WTC11 (cell line): ENCODE results near the gene JAZF1. TPM values are rescaled to one million over a fixed set of nuclear protein-coding genes. Genes with fewer than 3 reads are reported as not detected.
A peak's percentile ranks its signal among the peaks of the same experiment; 100 is the strongest.

Experiments
- ATAC-seq: fragments of 200-7000 bp; cut with Tn5 transposase; 2 replicates; pipeline ENCODE4 v1.10.0; 2021; ENCODE audit warnings: mild to moderate bottlenecking, moderate library complexity
- CTCF ChIA-PET: fragments of 300-600 bp; sonication (Branson Sonifier 250); formaldehyde crosslinking; loops from one replicate; lab custom pipeline; 2021; ENCODE audit warnings: antibody characterized with exemption; lab: Charles Lee
- POLR2A ChIA-PET: fragments of 350-600 bp; sonication (Branson Sonifier 250); formaldehyde crosslinking; loops from one replicate; lab custom pipeline; 2021; ENCODE audit warnings: antibody characterized with exemption; lab: Charles Lee
- DNase-seq: peaks from one replicate; pipeline ENCODE4 v3.0.0; 2021; ENCODE audit warnings: low spot score
- H3K27ac Mint-ChIP-seq: 2 replicates; pipeline ENCODE4 v1.8.0; 2021; ENCODE audit warnings: mixed read lengths
- H3K27me3 Mint-ChIP-seq: 2 replicates; pipeline ENCODE4 v1.8.0; 2021; ENCODE audit warnings: low read depth, mild to moderate bottlenecking, moderate library complexity, mixed read lengths
- H3K36me3 Mint-ChIP-seq: 2 replicates; pipeline ENCODE4 v1.8.0; 2021; ENCODE audit warnings: mixed read lengths
- H3K4me1 Mint-ChIP-seq: 2 replicates; pipeline ENCODE4 v1.8.0; 2022; ENCODE audit warnings: mixed read lengths
- H3K4me3 Mint-ChIP-seq: 2 replicates; pipeline ENCODE4 v1.8.0; 2021; ENCODE audit warnings: mild to moderate bottlenecking, moderate library complexity, mixed read lengths
- H3K9me3 Mint-ChIP-seq: 2 replicates; pipeline ENCODE4 v1.8.0; 2021; ENCODE audit warnings: mixed read lengths
- CBFB ChIP-seq: sonication (generic); formaldehyde crosslinking; IDR thresholded peaks from 2 replicates; pipeline ENCODE4 v1.8.1; 2022; ENCODE audit warnings: mild to moderate bottlenecking, low read depth, missing genetic modification reagents
- CREM ChIP-seq: sonication (generic); formaldehyde crosslinking; IDR thresholded peaks from 2 replicates; pipeline ENCODE4 v1.8.1; 2022; ENCODE audit warnings: mild to moderate bottlenecking, missing genetic modification reagents, moderate library complexity
- FOXK1 ChIP-seq: sonication (generic); formaldehyde crosslinking; IDR thresholded peaks from 2 replicates; pipeline ENCODE4 v1.8.0; 2022; ENCODE audit warnings: mild to moderate bottlenecking, moderate library complexity, missing genetic modification reagents
- FOXP1 ChIP-seq: sonication (generic); formaldehyde crosslinking; IDR thresholded peaks from 2 replicates; pipeline ENCODE4 v1.8.0; 2022; ENCODE audit warnings: missing genetic modification reagents, mild to moderate bottlenecking, moderate library complexity, borderline replicate concordance
- GRHL2 ChIP-seq: fragments of 250-450 bp; sonication (Bioruptor Pico); IDR thresholded peaks from 2 replicates; pipeline ENCODE4 v1.8.0; 2022; ENCODE audit warnings: mild to moderate bottlenecking, moderate library complexity; ENCODE audit not compliant: insufficient replicate concordance, severe bottlenecking
- GTF2I ChIP-seq: fragments of 250-450 bp; sonication (Bioruptor Pico); conservative IDR thresholded peaks from 2 replicates; pipeline ENCODE4 v1.4.0; 2021; ENCODE audit warnings: mild to moderate bottlenecking
- NFATC4 ChIP-seq: fragments of 250-450 bp; sonication (Bioruptor Pico); IDR thresholded peaks from 2 replicates; pipeline ENCODE4 v1.9.0; 2021; ENCODE audit warnings: mild to moderate bottlenecking
- PRRX2 ChIP-seq: fragments of 250-450 bp; sonication (Bioruptor Pico); IDR thresholded peaks from 2 replicates; pipeline ENCODE4 v1.8.0; 2021; ENCODE audit warnings: mild to moderate bottlenecking
- RORB ChIP-seq: fragments of 250-450 bp; sonication (Bioruptor Pico); IDR thresholded peaks from 2 replicates; pipeline ENCODE4 v1.9.0; 2021; ENCODE audit warnings: mild to moderate bottlenecking
- TEAD1 ChIP-seq: sonication (generic); formaldehyde crosslinking; IDR thresholded peaks from 2 replicates; pipeline ENCODE4 v1.8.0; 2022; ENCODE audit warnings: mild to moderate bottlenecking, missing genetic modification reagents
- TEAD4 ChIP-seq: sonication (generic); formaldehyde crosslinking; IDR thresholded peaks from 2 replicates; pipeline ENCODE4 v1.8.0; 2022; ENCODE audit warnings: mild to moderate bottlenecking, missing genetic modification reagents
- TP53 ChIP-seq: sonication (generic); formaldehyde crosslinking; IDR thresholded peaks from 2 replicates; pipeline ENCODE4 v1.8.1; 2023; ENCODE audit warnings: mild to moderate bottlenecking, missing genetic modification reagents
- ZNF121 ChIP-seq: sonication (generic); formaldehyde crosslinking; IDR thresholded peaks from 2 replicates; pipeline ENCODE4 v1.8.0; 2023; ENCODE audit warnings: missing genetic modification reagents
- total RNA-seq: library from RNA; stranded (reverse); gene quantifications from 3 replicates; pipeline ENCODE4 v1.2.3, GENCODE V29; 2021
- TF ChIP-seq, protein P1 (sequence below): sonication (generic); formaldehyde crosslinking; IDR thresholded peaks from 2 replicates; pipeline ENCODE4 v1.8.1; 2023; ENCODE audit warnings: mild to moderate bottlenecking, missing genetic modification reagents
- TF ChIP-seq, protein P2 (sequence below): sonication (generic); formaldehyde crosslinking; IDR thresholded peaks from 2 replicates; pipeline ENCODE4 v1.8.1; 2023; ENCODE audit warnings: mild to moderate bottlenecking, missing genetic modification reagents, moderate library complexity
- TF ChIP-seq, protein P3 (sequence below): sonication (generic); formaldehyde crosslinking; IDR thresholded peaks from 2 replicates; pipeline ENCODE4 v1.8.1; 2023; ENCODE audit warnings: mild to moderate bottlenecking, missing genetic modification reagents, moderate library complexity
- TF ChIP-seq, protein P4 (sequence below): sonication (generic); formaldehyde crosslinking; IDR thresholded peaks from 2 replicates; pipeline ENCODE4 v1.8.0; 2022; ENCODE audit warnings: mild to moderate bottlenecking, missing genetic modification reagents
- TF ChIP-seq, protein P5 (sequence below): sonication (generic); formaldehyde crosslinking; IDR thresholded peaks from 2 replicates; pipeline ENCODE4 v1.8.0; 2022; ENCODE audit warnings: mild to moderate bottlenecking, missing genetic modification reagents
- TF ChIP-seq, protein P6 (sequence below): fragments of 250-450 bp; sonication (Bioruptor Pico); IDR thresholded peaks from 2 replicates; pipeline ENCODE4 v1.9.0; 2021; ENCODE audit warnings: moderate library complexity, mild to moderate bottlenecking, inconsistent platforms, borderline replicate concordance

JAZF1 gene
- total RNA-seq, 1 experiment from 2014 or later, result 19.0 TPM

DNA sequence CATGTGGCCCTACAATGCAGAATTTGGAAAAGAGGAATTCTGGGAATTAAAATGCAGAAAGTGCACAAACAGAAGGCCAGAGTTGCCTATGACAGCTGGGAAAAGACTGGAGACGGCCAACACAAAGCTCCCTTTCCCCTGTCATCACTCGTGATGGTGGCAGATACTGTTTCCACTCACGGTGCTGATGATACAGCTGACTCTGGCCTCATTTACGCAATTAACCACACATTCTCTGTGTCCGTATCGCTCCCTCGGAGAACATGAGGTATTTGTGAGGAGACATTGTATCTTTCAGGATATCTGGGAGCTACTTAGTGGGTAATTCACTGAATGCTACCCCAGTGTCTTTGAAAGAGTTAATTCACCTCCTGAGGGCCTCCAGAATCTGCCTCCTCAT lies 267.8 kb downstream of the JAZF1 start (continued):
- TF ChIP-seq TP53 (CRISPR knock-in tag), result no peak

DNA sequence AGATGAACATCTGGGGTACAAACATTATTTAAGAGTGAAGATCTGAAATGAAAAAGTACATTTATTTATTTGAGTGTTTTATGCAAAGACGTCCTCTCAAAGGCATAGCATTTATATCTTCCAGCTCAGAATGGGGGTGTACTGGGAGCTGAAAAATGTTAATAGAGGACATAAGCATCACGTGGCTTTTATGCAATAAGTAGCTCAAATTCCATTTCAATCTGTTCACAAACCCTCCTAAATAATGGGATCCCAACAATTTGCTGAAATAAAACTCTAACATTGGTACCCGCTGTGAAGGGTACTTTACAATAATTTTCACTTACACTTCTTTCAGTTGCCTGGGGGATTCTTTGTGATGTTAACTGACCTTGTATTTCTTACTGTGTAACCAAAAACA lies 268.7 kb downstream of the JAZF1 start:
- ChIA-PET CTCF (interaction anchor here (2.3 kb wide), 1 partner anchor 9 kb away, joined by 9 read pairs; no protein-coding TSS in a partner anchor), POLR2A (no interaction called here)
- ATAC-seq (no peak), DNase-seq (no peak)
- Mint-ChIP-seq H3K27me3 (no peaks in the 10 kb centered on the region), H3K4me1 (peaks cover 80% of the 10 kb centered on the region), H3K9me3 (peaks cover 10% of the 10 kb centered on the region), H3K4me3 (0 out of 2 replicates have a peak overlapping the region, but pooled peaks have one; percentile 21), H3K27ac (peak overlapping the region; percentile 86), H3K36me3 (peaks cover 9% of the 10 kb centered on the region)
- TF ChIP-seq FOXP1 (CRISPR knock-in tag), result no peak
- no peak for TF ChIP-seq GRHL2 (CRISPR knock-in tag)
- TF ChIP-seq, protein P1, sequence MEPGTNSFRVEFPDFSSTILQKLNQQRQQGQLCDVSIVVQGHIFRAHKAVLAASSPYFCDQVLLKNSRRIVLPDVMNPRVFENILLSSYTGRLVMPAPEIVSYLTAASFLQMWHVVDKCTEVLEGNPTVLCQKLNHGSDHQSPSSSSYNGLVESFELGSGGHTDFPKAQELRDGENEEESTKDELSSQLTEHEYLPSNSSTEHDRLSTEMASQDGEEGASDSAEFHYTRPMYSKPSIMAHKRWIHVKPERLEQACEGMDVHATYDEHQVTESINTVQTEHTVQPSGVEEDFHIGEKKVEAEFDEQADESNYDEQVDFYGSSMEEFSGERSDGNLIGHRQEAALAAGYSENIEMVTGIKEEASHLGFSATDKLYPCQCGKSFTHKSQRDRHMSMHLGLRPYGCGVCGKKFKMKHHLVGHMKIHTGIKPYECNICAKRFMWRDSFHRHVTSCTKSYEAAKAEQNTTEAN (CRISPR knock-in tag), result no peak
- TF ChIP-seq, protein P2, sequence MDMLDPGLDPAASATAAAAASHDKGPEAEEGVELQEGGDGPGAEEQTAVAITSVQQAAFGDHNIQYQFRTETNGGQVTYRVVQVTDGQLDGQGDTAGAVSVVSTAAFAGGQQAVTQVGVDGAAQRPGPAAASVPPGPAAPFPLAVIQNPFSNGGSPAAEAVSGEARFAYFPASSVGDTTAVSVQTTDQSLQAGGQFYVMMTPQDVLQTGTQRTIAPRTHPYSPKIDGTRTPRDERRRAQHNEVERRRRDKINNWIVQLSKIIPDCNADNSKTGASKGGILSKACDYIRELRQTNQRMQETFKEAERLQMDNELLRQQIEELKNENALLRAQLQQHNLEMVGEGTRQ, result peak; percentile 55

DNA sequence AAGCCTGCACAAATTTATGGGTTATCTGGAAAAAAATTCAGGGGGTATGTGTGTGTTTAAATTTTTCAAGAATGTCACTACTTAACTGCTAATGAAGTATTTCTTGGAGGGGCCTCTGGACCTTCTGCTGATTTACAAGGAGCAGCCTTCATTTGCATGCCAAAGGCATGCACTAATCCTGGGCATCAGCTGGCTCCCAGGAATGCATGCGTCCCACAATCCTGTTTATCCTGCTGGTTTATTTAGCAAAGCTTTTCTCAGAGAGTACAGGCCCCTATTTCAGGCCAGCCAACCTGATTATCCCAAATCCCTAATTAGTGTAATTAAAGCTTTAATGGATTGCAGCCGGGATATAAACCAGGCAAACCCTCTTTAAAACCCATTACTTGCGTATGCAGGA lies 270.3 kb downstream of the JAZF1 start:
- peaks cover 88% of the 10 kb centered on the region for H3K4me1 Mint-ChIP-seq
- H3K4me3 Mint-ChIP-seq, result peak overlapping the region; percentile 51
- POLR2A ChIA-PET, result no interaction called here

More for the DNA sequence above, 270.3 kb downstream of the JAZF1 start:
- CTCF ChIA-PET, result interaction anchor here (0.7 to 2.3 kb wide), 4 partner anchors 11 to 714 kb away, joined by 3 to 9 read pairs (median 4); no protein-coding TSS in a partner anchor
- H3K27ac Mint-ChIP-seq, result peak overlapping the region; percentile 95
- H3K36me3 Mint-ChIP-seq, result no peaks in the 10 kb centered on the region
- ATAC-seq, result peak; percentile 86
- TF ChIP-seq ZNF121 (CRISPR knock-in tag), result no peak
- TF ChIP-seq, protein P3, sequence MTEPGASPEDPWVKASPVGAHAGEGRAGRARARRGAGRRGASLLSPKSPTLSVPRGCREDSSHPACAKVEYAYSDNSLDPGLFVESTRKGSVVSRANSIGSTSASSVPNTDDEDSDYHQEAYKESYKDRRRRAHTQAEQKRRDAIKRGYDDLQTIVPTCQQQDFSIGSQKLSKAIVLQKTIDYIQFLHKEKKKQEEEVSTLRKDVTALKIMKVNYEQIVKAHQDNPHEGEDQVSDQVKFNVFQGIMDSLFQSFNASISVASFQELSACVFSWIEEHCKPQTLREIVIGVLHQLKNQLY, result no peak
- TF ChIP-seq PRRX2 (CRISPR knock-in tag), result no peak
- no peak for TF ChIP-seq GTF2I (CRISPR knock-in tag)
- TF ChIP-seq CREM, result 0 out of 2 replicates have a peak, but pooled peaks have one; percentile 30
- TF ChIP-seq FOXK1, result peak; percentile 78; the same call in 1 of the 2 replicates
- TF ChIP-seq NFATC4 (CRISPR knock-in tag), result no peak
- peak; percentile 91; the same call in 1 of the 2 replicates for TF ChIP-seq TEAD1 (CRISPR knock-in tag)
- TF ChIP-seq CBFB, result no peak
- TF ChIP-seq, protein P4, sequence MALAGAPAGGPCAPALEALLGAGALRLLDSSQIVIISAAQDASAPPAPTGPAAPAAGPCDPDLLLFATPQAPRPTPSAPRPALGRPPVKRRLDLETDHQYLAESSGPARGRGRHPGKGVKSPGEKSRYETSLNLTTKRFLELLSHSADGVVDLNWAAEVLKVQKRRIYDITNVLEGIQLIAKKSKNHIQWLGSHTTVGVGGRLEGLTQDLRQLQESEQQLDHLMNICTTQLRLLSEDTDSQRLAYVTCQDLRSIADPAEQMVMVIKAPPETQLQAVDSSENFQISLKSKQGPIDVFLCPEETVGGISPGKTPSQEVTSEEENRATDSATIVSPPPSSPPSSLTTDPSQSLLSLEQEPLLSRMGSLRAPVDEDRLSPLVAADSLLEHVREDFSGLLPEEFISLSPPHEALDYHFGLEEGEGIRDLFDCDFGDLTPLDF, result no peak
- TF ChIP-seq, protein P5, sequence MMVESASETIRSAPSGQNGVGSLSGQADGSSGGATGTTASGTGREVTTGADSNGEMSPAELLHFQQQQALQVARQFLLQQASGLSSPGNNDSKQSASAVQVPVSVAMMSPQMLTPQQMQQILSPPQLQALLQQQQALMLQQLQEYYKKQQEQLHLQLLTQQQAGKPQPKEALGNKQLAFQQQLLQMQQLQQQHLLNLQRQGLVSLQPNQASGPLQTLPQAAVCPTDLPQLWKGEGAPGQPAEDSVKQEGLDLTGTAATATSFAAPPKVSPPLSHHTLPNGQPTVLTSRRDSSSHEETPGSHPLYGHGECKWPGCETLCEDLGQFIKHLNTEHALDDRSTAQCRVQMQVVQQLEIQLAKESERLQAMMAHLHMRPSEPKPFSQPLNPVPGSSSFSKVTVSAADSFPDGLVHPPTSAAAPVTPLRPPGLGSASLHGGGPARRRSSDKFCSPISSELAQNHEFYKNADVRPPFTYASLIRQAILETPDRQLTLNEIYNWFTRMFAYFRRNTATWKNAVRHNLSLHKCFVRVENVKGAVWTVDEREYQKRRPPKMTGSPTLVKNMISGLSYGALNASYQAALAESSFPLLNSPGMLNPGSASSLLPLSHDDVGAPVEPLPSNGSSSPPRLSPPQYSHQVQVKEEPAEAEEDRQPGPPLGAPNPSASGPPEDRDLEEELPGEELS (CRISPR knock-in tag), result peak; percentile 79; the same call in 1 of the 2 replicates
- no peak for TF ChIP-seq RORB
- TF ChIP-seq, protein P6, sequence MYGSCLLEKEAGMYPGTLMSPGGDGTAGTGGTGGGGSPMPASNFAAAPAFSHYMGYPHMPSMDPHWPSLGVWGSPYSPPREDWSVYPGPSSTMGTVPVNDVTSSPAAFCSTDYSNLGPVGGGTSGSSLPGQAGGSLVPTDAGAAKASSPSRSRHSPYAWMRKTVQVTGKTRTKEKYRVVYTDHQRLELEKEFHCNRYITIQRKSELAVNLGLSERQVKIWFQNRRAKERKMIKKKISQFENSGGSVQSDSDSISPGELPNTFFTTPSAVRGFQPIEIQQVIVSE (CRISPR knock-in tag), result no peak
- TF ChIP-seq TEAD4 (CRISPR knock-in tag), result 0 out of 2 replicates have a peak, but pooled peaks have one; percentile 62
- no peaks in the 10 kb centered on the region for H3K27me3 Mint-ChIP-seq
- no peaks in the 10 kb centered on the region for H3K9me3 Mint-ChIP-seq
- DNase-seq, result peak; percentile 66
